HG03064 (cell line): Measurements from ENCODE around the gene PDHX.
"Not testable (repeated sequence)": the region's sequence is repeated elsewhere in the genome, so short reads cannot be mapped to it uniquely, and the experiment has no call there.

Experiments used
- ATAC-seq: cut with Tn5 transposase; IDR thresholded peaks from one replicate; pipeline ENCODE4 v1.9.1; 2021; ENCODE audit warnings: low read depth; ENCODE audit not compliant: unreplicated experiment

The PDHX gene

DNA sequence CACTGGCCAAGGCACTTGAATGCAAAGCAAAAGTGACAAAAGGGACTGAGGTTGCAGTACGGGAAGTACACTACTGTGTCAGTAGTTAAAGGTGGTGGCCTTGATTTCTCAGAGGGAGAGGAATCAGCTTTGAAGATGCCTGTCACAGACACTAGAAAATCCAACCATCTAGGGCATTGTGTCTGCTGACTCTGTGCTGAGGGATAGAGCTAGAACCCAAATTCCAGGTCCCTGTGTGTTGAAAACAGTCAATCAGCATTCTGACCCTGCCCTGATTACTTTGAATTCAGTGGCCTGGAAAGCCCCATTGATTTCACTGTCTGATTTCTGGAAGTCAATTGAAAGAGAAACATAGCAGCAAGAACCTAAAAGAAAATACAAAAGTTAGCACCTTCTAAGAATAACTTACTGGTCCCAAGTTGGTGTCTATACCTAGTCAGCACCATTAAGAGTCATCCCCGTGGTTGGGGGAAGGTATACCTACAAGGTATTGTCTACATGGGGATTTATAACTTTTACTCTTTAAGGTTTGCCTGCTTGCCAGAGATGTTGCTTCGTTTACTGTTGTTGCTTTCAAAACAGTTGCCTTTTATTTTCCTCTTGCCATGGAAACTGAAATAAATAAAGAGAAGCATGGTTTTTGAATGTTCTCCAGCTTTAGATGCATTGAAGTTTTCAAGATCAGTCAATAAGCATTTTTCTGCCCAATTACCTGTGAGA lies 97.3 kb downstream of the PDHX start:
- ATAC-seq: peak; percentile 45

DNA sequence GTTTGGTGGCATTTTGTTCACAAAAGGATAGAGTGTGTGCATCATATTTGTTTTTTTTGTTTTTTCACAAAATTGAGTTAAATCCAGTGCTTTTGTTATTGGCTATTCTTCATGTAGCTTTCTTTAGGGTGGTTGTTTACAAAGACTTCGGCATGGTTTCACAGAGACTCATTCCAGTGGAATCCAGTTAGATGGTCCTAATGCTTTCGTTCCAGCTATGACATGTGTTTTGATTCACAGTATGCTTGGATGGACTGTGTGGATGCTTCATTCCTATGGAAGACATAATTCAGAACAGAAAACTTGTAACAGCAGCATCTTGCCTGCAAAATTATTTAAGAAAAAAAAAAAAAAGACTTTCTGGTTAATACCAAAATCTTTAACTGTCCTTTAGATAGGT lies 97.9 kb downstream of the PDHX start:
- no peak for ATAC-seq

DNA sequence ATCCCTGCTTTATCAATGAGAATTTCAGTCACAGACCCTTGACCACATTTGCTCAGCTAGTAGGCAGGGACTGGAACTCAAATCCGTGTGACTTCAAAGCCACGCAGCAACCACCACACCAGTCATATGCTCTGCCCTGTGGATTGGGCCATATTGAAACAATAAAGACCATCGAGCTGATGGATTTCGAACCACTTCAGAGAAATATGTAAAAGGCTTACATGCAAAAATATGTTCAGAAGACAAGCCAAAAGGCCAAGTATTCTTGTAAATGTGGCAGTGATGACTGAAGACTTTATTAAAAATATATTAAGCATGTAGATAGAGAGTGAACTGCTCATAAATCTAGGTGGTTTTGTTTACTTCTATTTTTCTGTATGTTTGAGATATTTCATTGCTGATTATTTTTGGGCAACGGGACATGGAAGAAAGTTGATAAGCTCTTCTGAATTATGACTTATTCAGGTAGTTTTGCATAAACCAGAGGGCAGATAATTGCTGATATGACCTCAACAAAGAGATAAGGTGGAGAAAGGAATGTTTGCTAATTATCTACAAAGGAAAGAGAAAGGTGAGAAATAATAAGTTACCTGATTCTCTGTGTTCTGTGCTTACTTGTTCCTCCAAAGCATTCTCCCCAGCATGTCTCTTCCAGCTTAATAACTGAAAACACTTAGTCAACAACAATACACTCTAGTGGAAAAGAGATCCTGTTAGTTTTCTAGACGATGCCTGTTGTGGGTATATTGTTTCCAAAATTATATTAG lies 99.4 kb downstream of the PDHX start:
- no peak for ATAC-seq

DNA sequence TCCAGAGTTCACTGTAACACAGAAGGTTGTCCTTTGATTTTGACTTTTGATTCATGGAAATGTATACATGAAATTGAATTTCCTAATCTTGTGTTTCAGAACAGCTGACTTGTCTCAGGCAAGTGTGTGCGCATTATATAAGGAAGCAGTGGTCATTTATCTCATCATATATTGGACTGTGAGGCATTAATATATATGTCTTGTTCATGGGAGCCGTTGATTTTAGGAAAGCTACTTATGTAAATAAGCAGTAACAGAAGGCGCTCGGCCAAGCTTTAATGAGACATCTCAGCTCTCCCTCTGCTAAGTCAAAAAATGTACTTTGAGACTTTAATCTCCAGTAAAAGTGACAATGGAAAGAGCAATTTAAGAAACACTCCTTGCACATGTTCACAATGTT lies 100.5 kb downstream of the PDHX start:
- no peak for ATAC-seq

DNA sequence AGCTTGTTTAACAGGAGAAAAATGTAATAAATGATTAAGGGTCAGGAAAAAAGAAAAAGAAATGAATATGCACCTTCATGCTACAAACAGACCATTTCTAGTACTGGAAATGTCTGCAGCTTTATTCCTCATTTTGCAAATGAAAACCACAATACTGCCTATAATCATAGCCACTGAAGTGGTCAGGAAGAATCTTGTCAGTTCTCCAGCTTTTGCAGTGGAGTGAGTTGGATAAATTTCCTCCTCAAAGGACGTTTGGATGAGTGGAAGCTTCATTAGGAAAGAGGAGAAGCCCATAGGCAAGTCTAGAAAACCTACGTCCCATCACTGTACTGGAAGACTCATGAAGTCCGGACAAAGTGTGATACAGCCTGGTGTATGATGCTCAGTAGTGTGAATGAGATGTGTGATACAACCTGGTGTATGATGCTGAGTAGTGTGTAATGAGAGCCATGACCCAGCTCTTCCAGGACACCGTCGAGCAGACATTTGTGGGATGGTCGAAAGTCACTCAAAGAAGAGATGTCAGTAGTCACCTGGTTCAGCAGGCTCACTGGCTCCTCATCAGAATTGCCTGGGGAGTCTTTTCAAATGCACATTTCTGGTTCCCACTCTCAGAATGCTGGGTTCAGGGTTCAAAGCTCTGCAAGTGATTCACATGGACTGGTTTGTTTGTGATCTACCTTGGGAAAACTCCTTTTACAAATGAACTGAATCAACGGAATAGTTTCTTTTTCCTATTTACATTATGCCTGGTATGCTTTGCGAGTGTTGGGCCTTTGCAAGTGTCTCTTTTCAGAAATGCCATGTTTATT lies 101.3 kb downstream of the PDHX start:
- no peak for ATAC-seq

DNA sequence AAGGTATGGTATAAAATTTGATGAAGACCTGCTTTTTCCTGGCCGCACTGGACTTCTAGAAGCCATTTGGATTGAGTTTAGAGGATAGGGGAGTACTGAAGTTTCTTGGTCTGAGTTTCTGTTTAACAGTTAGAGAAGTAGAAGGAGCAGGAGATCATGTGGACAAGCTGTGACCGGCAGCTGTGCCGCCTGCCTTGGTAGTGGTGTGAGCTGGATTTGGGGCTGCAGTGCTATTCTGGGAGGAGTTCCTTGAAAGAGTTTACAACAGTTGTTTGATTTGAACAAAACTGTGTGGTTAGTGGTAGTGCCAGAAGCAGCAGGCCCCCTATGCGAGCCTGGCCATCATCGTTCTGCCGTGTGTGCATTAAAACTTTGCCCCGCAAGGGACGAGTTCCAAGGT lies 105.2 kb downstream of the PDHX start:
- no peak for ATAC-seq

DNA sequence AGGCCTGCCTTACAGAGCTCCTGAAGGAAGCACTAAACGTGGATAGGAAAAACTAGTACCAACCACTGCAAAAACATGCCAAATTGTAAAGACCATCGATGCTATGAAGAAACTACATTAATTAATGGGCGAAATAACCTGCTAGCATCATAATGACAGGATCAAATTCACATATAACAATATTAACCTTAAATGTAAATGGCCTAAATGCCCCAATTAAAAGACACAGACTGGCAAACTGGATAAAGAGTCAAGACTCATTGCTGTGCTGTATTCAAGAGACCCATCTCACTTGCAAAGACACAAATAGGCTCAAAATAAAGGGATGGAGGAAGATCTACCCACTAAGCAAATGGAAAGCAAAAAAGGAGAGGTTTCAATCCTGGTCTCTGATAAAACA lies 107.5 kb downstream of the PDHX start:
- not testable (repeated sequence) for ATAC-seq

DNA sequence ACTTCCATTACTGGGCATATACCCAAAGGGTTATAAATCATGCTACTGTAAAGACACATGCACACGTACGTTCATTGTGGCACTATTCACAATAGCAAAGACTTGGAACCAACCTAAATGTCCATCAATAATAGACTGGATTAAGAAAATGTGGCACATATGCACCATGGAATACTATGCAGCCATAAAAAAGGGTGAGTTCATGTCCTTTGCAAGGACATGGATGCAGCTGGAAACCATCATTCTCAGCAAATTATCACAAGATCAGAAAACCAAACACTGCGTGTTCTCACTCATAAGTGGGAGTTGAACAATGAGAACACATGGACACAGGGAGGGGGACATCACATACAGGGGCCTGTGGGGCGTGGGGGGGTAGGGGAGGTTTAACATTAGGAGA lies 111.6 kb downstream of the PDHX start:
- ATAC-seq: not testable (repeated sequence)

DNA sequence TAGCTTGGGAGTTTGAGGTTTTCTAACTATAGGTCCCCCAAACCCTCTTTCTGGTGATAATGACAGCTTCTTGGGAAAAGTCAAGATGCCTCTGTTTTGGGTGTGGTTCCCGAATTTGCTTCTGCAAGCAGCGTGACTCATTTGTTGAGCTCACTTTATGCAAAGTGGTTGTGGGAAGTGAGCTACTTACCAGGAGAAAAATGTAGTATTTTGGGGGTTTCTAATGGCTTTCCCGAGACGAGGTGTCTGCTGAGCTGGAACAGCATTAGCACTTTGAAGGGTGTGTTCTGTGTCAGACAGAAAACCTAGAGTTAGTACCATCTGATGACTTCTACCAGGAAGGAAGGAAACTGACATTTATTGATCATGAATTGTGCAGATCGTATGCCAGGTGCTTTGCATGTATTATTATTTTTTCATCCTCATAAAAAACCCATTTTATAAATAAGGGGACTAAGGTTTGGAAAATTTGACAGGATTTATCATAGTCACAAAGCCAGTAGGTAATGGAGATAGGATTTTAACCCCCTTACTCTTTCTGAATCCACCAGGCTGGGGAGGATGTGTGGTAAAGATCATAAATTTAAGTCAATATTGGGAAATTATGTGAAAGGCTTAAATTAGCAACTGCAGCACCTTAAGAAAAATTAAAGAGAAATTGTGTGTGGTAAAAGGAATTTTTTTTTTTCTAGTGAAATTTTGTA lies 113.7 kb downstream of the PDHX start:
- peak; percentile 80 for ATAC-seq

DNA sequence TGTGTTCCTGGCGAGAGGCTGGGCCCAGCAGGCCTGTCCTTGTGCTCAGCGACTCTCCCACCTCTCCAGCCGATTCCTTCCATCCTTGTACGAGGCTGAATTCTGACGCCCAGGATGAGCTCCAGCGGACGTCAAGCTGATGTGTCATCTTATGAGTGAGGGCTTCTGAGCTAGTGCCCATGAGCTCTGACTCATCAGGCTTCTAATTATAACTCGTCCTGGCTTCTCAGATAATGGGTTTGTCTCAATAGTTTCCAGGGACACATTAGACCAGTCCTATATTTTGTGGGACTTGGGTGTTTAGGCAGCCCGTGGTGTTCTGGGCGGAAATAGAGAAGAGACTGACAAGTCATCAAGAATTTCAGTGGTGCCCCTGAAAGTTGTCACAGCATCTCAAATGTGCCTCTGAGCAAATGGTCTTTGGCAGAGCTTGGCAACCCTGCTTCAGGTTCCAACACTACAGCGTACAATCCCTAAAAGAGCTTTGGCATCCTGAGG lies 114.3 kb downstream of the PDHX start:
- ATAC-seq: no peak

DNA sequence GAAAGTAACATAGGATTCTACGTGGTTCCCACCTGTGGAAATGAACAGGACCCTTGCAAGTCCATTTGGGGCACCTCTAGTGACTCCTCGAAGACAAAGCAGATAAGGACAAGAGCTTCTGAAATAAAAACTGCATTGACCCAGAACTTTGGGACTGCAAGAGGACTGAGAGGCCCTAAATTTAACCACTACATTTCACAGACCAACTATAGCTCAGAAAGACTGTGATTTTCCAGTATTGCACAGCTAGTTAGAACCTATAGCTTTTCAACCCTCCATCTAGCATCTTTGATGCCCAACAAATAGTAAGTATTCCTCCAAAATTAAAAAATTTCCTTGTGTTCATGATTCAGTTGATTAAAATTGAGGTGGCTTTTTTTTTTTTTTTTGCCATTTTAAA lies 114.9 kb downstream of the PDHX start:
- ATAC-seq: no peak

DNA sequence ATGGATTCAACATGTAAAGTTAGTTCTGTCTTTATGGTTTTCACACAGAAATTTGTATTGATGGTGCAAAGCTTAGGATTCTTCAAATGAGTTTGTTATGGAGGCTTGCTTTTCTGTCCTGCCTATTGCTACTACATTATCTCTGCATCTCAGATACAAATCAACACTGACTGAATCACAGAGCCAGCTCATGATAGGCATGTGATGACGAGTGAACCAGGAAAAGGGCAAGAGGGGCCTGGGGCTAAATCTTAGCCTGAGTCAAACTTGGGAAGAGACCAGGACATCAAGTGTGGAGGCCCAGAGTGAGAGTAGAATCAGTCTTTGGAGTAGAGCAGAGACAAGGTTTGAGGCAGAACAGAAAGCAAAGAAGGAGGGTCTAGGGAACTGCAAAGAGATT lies 115.4 kb downstream of the PDHX start:
- ATAC-seq: no peak

DNA sequence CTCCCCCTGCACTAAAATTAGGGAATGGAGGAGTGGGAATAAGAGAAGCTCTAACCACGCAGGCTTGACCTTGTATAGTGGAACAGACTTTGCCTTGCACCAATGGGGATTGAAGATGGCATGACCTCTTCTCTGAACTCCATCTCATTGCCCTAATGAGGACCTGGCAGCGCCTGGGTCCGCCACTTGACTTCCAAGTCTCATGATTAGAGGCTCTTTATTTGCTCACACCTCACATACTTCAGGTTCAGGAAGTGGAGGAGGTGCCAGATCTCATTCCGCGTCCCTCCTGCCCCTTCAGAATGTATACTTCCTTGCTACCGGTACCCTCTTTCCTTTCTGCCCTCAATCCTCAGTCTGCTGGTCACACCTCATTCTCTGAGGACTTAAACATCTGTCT lies 116.6 kb downstream of the PDHX start:
- no peak for ATAC-seq

DNA sequence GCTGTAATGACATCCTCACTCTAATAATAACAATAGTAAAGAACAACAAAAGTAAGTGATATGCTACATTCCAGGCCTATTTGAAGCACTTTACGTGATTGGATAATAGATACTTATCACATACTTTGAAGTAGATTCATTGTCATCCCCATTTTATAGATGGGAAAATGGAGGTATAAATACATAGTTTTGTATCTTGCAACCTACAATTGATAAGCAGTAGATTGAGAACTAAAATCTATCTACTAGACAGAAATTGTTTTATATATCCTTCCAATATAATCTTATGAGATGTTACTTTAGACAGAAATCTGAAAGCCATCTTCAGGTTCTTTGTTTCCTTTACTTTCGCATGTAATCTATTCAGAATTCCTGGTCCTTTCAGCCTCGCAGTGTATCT lies 118.0 kb downstream of the PDHX start:
- ATAC-seq: no peak

DNA sequence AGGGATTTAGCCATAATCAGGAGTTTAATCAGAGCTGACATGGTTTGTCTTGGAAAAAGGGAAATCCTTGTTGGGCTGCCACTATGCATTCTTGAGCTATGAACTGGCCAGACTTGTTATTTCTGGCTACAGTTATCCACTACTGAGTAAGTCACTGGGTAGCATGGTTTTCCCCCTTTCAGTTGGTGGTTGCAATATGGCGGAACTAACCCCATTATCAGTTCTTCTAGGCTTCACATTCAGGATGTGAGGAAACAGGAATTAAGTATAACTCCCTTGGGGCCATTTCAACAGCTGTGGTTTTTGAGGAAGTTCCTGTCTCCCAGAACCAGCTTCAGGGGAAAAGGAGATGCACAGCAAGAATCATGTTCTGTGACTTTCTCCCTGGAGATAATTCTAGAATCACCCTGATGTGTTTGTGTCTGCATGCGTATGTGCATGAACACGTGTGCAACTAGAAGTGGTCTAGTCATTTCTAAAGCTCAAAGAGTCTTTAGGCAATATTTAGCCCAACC lies 119.5 kb downstream of the PDHX start:
- ATAC-seq: no peak

DNA sequence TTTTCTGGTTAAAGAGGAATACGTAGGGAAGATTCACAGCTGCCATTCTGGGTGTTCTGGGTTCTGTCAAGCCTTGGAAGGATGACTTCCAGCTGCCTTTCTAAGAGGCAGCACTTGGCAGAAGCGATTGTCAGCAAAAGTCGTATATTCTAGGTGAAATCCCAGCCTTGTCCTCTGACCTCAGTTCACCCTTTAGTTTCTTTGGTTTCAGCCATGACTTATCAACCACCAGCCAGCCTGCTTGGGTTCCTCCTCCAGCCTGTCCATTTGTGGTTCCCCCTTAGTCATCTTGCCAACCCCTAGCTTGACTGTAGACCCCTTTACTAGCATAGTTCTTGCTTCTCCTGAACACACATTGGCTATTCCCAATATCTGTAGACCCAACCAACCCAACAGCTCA lies 120.2 kb downstream of the PDHX start:
- no peak for ATAC-seq

DNA sequence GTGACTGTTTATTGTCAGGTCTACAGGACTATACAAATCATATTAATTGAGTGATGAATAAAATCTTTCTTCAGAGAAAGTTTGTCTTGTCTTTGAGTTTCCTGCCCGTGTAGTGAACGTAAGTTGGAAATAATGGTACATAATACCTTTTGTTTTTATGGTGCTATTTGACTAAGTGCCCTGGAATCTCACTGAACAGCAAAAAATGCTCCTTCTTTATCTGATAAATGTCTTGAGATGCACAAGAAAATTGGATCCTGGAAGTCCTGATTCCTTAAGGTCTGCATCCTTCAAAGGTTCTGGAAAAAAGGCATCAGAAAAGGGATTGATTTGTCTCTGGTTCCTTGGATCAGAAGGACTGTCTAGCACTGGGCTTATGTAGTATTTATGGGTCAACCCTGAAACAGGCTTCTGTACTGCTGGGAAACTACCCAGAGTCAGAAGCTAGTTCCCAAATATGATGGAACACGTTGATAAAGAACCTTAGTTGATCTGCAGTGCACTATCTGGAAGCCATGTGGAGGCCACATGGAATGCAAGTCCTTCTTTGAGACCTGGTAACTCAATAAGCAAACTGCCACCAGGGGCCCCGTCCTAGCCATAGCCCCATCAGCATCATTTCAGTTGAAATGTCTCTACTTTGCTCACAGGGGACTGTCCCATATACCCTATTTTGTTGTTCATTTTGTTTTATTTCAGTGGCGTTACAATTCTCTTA lies 122.0 kb downstream of the PDHX start:
- no peak for ATAC-seq

DNA sequence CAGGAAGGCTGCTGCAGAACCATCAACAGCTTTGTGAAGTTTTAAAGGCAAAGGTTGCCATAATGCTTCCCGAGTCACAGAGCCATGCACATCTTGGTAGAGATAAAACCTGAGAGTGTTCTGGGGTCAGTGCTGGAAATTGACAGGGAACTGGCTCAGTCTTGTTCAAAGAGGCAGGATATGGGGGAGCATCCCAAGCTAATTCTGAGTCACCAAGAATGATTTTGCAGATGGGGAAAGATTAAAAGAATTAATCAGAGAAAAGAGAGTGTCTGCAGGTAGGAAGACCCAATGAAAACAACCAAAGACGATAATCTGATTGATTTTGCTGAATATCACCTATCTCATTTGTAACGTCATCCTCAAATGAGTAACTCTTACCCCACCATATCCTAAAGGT lies 122.7 kb downstream of the PDHX start:
- ATAC-seq: no peak

DNA sequence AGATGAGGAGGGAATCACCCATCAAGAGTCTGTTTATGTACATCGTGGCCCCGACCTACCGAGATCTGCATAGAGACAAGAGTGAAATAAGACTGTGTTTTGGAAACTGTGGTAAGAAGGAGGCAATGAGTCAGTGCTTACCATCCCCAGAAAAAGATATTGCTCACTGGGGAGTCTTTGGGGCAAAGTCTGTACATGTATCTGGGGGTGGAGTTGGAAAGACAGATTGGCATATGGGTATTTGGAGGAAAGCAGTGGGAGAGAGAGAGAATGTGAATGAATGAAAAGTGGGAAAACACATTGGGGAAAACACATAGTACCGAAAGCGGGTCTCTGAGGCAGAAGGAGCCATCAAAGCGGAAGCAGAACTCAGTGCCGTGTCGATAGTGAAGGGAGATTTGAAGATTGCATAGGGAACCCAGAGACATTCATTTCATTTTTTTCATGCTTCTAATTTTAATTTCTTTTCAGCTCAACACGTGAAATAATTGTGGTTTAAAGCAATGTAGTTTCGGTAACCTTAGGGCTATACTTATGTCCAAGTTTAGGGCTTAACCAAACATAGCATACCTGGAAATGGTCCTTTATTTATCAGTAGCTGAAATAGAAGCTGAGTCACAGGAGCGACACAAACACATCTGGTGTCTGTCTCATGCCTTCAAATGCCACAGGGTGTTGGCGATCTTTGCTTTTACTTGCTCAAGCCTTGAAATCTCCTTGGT lies 124.0 kb downstream of the PDHX start:
- ATAC-seq: peak; percentile 63
